ENCODE measurements around the gene COL20A1.
"Not testable (repeated sequence)": the region's sequence is repeated elsewhere in the genome, so short reads cannot be mapped to it uniquely, and the experiment has no call there.

Gene COL20A1

DNA sequence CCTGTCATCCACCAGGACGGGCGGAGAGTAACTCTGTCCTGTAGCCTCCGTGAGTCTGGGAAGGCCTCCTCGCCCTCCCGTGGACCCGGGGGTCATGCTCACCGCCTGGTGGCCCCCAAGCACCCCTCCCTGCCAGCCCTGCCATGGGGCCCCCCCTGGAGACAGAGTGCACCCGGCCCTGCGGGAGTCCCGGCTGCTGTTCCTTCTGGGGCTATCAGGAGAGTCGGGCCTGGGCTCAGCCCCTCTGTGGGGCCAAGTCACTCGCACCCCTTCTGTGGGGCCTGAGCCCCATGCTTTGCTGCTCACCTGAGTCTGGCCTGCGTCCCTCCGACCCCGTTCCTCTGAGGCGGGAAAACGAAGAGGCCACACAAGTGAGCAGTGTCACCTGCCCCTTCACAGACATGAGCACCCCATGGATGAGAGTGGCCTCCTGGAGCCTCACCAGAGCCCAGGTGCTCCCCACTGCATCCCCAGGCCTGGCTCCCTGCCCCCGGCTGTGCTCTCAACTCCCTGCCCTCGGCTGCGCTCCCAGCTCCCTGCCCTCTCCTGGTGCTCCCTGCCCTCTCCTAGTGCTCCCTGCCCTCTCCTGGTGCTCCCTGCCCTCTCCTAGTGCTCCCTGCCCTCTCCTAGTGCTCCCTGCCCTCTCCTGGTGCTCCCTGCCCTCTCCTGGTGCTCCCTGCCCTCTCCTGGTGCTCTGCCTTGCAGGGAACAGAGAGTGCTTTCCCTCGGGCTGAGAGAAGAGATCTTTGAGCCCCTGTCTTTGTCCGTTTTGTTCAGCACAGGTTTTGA is 72.8 kb downstream of the COL20A1 start:
- DNase-seq, result no peak

DNA sequence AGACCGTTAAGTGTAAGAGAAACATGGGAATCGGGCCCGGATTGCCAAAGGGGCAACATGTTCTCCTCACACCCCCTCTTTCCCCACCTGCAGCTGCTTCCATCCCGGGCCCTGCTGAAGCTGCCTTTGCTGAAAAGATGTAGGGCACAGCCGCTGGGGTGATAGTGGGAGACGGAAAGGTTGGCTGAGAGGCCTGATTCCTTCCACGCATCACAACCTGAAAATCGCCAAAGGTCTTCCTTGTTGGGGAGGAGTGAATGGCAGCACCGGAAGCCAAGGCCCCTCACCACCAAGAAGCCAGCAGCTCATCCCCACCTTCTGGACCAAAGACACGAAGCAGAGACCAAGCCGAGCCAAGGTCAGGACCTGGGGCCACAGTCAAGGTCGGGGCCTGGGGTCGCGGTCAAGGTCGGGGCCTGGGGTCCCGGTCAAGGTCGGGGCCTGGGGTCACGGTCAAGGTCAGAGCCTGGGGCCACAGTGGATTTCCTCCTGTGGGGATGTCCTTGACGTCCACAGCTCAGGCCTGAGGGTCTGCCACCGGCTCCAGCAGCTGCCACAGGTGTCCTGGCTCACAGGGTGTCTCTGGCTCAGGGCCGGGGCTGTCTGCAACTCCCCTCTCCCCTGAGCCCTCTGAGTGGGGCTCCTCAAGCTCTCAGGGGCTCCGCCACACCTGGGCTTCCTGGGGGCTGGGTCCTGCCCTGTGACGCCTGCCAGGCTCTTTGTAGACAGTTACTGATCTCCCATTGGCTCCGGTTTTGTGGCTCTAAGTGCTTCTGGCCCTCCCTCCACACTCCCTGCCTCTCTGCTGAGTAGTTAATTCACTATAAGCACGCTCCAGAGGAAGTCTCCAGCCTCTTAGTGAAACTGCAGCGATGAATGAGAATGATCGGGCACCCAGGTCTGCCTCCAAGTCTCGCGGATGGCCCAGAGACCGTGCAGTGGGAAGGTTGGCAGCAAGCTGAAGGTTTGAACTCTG is 73.7 kb downstream of the COL20A1 start:
- DNase-seq, result no peak

DNA sequence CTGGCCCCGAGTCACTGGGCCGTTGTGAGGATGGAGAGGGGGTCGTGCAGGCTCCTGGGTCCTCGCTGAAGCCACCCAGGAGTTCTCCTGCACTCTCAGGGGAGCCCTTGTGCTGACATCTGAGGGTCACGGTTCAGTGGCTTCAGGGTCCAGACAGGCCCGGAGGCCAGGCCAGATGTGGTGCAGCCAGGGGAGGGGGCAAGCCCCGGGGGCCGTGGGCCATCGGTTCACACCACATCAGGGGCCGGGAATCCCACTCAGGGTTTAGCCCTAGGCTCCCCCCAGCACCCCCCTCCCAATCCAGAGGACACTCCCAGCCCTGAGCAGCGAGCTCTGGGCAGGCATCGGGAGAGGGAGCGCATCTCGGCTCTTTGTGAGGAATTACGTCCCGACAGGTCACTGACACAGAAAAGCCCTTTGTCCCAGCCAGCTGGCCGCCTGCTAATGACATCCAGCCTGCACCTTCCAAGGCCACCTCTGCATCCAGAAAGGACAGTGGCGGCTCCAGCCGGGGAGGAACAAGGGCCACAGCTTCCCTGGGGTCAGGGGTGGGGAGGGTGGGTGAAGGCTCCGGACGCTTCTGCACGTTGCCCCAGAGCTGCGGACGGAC is 74.6 kb downstream of the COL20A1 start:
- DNase-seq, result no peak

DNA sequence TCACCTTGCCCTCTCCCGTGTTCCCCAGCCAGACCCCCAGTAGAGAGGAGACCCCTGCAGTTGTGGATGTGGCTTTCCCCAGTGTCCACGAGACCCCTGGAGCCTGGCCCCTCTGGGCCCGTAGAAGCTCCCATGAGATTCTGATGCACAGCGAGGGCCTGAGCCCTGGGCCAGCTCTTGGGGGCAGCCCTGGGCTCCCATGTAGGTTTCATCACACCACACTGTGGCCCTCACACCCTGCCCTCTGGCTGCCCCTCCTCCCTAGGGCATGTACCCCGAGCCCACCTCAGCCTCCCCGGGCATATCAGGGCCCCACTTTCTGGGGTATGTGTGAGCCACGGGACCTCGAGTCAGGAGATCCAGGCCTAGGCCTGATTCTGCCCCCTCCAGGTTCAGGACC is 75.2 kb downstream of the COL20A1 start:
- no peak for DNase-seq

DNA sequence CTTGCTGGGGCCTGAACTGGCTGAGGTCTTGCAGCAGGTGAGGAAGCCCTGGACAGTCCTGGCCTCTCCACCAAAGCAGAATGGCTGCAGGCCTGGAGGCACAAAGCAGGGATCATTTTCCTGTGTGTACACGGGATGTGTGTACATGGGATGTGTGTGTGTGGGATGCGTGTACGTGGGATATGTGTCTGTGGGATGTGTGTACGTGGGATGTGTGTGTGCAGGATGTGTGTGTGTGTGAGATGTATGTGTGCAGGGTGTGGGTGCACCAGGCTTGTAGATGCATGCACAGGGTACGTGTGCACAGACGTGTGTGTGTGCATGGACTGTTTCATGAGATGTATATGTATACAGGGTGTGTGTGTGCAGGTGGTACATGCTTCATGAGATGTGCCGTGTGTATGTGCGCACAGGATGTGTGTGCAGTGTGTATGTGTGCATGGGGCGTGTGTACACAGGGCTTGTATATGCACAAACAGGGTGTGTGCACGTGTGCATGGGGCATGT is 76.1 kb downstream of the COL20A1 start:
- no peak for DNase-seq

DNA sequence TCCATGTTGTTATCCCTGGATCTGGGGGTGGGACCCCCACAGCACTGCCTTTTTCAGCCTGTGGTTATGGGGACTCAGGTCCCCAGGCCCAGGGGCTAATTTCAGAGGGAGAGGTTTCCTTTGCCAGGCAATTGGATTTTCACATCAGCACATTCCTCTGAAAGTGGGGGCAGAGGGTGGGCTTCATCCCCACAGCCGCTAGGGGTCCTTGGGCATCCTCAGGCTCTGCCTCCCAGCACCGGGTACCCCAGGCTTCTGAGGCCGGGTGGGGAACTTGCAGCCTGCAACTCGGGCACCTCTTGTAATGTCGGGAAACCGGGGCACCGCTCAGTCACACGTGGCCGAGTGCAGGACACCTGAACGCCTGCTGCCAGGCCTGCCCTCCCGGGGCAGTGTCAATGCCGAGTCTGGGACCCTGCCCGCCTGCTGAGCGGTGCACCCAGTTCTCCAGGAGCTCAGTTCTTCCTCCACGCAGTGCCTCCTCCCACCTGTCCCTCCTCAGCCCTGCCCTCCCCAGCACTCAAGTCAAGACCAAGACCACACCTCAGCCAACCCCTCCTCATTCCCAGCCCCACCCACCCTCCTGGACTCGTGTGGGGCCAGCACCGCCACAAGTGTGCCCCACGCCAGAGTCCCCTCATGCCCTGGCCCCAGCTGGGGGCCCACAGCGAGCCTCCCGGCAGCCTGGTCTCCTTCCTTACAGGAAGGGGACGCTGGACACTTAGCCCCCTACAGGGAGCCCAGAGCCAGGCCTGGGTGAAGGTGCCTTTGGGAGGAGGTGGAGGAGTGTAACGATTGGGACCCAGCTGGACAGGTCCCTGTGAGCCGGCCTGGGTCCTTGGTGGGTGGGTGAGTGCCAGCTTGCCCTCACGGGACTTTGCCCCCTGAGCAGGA is 77.0 kb downstream of the COL20A1 start:
- DNase-seq, result no peak

DNA sequence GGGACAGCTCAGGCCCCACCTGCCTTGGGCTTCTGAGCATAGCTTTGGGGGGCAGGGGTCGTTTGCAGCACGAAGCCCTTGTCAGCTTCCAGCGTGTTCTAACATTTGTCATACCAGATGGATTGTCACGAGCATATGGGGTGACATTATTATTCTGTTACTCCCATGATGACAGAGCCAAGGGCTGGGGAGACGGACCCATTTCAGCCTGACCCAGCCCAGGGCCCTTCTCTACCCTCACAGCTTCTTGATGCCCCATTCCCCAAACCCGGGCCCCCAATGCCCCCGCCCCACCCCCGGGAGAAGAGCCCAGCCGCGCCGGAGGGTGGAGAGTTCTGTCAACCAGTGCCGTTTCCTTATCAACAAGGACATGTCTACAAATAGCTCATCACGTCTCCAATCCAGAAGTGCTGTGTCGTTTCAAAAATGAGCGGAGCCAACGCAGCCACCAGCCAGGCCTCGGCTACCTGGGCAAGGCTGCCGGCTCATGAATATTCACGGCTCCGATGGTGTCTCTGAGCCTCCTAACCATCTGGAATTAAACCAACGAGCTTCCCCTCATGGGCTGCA is 77.7 kb downstream of the COL20A1 start:
- DNase-seq, result no peak

DNA sequence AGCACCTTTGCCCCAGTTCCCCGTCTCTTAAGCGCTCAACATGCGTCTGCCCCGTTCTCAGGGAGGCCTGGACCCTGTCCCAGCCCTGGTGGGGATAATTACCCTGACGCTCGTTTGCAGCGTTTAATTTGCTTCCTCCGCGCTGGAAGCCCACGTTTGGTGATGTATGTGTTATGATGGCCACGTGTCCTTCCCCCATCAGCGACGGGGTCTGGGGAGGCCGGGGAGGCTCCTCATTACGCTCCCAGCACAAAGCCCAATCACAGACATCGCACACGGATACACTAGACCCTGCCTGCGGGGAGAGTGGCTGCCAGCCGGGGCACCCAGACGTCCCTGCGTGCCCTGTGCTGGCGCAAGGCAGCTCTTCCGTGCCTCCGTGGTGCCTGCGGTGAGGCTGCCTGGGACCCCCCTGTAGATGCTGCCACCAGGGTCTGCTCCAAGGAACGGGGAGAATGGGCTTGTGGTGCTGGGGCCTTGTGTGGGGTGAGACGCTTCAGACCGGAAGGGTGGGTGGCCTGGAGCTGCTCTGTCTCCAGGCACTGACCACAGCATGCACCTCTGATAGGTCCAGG is 78.4 kb downstream of the COL20A1 start:
- DNase-seq, result no peak

DNA sequence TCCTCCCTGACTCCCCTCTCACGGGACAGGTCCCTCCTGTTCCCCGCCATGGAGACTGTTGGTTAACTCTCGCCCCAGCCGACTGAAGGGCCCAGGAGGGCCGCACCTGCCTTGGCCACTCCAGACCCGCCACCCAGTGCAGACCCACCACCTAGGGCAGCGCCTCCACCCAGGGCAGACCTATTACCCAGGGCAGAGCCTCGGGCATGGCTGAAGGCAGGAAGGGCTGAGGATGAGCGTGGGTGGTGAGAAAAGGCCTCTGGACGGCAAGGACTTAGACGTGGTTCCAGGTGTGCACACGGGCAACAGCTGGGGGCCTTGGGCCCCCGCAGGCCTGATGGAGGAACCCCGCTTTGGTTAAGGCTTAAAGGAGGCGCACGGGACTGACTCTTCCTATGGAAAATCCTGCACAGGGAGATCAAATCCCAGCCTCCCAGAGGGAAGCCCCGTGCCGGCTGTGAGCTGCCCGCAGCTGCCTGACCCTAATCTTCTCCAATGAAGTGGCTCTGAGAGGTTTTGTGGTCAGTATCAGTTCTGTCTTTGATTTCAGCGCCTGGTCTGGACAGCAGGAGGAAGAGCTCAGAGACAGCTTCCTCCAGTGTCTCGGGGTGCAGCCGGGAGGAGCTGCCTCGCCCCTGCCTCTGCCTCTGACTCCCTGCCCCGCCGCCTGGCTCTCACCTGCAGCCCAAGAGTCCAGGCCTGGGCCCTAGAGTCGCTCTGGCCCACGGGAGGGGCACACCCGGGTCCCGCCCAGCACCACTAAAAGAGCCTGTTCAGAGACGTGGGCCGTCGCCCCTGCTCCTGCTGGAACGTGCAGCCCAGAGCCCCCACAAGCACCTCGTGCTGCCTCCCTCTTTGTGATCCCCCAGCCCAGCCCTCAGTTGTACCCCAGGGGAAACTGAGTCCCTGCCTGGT is 80.2 kb downstream of the COL20A1 start:
- no peak for DNase-seq

DNA sequence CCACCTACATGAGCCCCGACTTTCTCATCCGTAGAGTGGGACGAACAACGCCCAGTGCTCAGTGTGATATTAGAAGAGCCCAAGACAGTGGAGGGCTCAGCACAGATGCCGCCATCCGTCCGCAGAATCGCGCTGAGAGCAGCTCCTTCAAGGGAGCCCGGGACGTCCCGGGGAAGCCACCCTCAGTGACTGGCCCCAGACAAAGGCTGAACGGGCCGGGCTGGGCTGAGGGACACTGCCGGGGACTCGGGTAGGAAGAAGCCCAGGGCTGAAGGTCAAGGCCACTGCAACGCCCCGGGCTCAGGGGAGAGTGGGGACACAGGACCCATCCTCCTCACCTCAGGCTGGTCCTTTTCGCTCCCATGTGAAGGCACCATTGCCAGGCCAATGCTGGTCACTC is 81.0 kb downstream of the COL20A1 start:
- DNase-seq, result no peak

DNA sequence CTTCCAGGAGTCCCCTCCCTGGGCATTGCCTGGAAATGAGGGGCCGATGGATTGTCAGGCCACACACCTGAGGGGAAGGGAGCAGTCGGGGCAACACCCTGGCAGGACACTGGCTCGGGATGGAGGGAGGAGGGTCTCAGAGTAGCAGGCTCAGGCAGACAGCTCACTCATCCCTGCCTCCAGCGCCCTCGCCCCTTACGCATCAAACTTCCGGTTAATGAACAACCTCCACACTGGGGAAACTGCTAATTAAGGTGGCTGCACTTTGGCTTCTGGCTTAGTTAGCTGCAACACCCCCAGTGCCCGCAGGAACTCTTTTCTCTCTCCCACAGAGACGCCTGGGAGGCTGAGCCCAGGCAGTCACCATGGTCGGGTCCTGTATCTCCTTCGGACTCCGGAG is 81.5 kb downstream of the COL20A1 start:
- DNase-seq, result no peak

DNA sequence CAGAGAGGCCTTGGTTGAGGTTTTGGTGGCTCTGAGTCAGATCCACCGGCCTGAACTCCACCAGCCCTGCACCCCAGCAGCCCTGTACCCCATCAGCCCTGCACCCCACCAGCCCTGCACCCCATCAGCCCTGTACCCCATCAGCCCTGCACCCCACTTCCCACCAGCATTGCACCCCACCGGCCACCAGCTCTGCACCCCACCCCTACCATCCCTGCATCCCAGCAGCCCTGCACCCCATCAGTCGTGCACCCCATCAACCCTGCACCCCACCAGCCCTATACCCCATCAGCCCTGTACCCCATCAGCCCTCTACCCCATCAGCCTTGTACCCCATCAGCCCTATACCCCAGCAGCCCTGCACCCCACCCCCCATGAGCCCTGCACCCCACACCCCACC is 82.5 kb downstream of the COL20A1 start:
- no peak for DNase-seq

DNA sequence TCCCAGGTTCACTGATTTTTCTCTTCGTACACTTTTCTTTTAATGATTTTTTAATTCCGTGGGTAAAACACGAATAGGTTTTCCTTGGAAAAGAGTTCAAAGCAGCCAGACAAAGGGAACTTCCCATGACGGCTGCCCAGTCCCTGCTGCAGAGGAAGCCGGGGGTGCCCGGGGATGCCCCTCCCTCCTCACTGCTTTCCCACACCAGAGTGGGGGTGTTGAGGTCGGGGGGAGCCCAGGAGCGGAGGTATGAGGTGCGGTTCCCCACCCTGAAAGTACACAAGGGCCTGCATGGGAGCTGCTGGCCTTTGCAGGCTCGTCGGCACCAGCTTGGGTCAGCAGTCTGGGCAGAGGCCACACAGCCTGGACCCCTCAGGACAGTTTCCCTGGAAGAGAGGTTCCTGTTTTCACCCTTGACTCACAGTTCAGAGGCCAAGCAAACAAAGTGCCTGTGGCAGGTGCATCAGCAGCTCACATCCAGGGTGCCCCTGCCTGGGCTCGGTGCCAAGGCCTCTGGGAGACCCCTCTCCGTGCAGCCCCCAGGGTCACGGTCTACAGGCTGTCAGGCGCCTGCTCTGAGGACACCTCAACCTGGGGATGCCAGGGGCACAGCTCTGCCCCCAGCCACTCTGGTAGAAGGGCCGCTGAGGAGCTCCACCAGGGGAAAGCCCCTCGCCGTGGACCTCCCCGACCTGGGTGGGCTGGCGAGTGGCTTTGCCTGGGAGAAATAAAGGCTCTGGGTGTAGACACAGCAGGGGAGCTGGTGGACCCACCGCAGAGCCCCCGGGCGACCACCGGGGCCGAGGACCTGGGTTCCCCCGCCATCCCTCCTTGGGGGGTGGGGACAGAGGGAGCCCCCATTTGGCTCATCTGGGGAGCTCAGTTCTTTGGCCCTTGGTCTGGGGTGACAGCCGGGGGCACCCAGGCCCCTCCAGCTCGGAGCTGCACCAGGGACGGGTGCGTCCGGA is 83.6 kb downstream of the COL20A1 start:
- DNase-seq, result no peak

DNA sequence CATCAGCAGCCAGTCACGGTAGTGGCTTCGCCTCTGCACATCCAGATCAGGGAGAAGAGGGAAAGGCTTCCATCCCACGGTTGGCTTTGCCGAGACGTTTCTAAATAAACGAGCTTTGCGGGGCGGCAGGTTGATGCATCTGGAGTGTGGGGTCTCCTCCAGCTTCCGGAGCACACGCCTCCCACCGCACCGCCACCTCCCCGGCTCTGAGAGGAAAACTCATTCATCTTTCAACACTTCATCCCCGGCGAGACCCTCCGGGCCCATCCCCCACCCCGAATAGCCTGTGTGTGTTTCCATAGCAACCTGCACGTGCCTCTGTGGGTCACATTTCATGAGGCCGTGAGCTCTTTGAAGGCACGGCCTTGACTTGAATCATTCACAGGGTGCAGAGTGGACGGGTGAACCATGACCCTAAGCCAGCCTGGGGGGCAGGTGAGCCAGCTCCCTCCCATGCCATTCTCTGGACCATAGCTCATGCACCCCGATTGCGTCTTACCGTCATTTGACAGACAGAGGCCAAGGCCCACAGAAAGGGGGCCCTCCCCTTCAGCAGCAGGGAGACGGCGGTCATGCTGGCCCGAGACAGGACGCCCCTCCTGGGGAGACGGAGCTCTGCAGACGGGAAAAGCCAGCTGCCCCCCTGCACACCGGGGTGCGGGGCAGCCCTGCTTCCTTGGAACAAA is 84.4 kb downstream of the COL20A1 start:
- no peak for DNase-seq

DNA sequence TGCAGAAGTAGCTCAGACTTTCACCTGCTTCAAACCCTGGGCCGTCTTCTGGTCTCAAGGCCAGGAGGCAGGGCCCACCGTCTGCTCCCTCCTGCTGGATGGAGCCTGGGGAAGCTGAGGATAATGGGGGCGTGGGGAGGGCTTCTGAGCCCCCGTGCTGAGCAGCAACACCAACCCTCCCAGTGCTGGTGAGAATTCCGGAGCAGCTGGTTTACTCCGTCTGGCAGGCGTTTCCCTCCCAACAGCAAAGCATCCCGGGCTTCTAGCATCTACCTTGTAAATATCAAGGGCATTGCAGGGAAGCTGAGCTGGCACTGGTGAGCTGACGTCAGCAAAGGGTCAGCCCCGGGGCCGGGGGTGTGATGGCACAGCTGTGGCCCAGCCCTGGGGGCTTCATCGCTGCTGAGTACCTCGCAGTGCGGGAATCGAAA is 85.0 kb downstream of the COL20A1 start:
- DNase-seq, result no peak

DNA sequence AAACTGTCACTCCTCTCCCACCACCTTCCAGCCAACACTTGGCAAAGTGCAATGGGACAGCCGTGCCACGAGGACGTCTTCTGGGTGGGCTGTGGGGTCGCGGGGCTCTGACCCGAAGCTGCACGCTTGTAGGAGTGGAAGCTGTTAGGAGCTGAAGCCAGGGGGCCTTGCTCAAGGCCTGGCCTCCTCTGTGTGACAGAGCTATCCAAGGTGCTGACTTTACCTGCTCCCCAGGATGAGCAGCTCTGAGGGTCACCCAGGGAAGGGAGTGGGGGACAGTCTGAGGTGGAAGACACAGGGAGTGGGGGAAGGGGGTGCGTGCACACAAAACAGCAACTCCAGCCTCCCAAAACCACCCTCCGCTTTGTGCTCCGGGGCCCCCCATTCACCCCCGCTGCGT is 85.6 kb downstream of the COL20A1 start:
- DNase-seq, result no peak

DNA sequence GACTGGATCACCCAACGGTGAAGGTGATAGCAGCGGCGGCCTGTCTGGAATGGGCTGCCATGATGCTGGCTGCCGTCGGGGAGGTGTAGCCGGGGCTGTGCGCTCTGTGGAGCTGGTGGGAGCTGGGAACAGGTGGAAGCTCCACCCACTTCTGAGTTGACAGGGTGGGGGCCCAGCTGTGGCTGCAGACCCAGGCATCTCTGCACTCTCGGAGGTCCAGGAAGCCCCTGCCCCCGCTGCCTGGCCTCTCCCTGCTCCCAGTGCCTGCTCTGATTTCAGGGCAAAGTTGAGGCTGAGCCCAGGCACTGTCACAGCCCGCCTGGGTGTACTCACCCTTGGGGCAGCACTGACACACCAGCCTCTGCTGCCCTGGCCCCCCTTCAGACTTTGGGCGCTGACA is 86.3 kb downstream of the COL20A1 start:
- DNase-seq, result no peak

DNA sequence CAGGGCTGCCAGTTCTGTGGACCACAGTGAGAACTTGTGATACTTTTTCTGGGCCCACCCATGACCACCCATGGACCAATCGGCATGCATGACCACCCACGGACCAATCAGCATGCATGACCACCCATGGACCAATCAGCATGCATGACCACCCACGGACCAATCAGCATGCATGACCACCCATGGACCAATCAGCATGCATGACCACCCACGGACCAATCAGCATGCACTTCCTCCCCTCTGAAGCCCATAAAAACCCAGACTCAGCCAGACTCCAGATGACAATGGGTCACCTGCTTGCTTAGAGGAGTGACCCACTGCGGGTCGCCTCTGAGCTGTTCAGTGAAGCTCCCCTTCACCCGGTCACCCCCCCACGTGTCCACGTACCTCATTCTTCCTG is 86.9 kb downstream of the COL20A1 start:
- not testable (repeated sequence) for DNase-seq
